ENCODE measurements around the gene PWWP2A. TPM values are rescaled to one million over a fixed set of nuclear protein-coding genes. Genes with fewer than 3 reads are reported as not detected.

The PWWP2A gene
- polyA plus RNA-seq, 1 of the 3 experiments (the other 2 are of a cell fraction), result 5.7 TPM

DNA sequence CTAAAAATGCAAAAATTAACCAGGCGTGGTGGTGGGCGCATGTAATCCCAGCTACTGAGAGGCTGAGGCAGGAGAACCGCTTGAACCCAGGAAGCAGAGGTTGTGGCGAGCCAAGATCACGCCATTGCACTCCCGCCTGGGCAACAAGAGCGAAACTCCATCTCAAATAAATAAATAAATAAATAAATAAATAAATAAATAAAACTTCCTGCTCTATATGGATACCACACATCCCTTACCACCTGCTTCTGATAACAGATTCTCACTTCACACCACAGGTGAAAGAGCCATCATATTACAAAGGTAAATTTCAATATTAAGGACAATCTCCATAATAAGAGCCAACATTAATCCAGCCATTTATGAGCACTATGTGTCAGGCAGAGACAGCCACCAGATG lies 9.4 kb upstream of the PWWP2A start:
- 82% methylated on average over 7 of the region's 7 CpGs for WGBS (ENCODE audit: low lambda C conversion rate)
- no peak overlapping the region for H3K27ac ChIP-seq (ENCODE audit: low read depth in 2 of 2, low read length in 1 of 2)
- TF ChIP-seq EP300 (IDR thresholded peaks at IDR 0.05; ENCODE audit: borderline replicate concordance in 1 of 2, low read depth in 1 of 2, low read length in 1 of 2), result no peak
- no peak for TF ChIP-seq POLR2AphosphoS5 (IDR thresholded peaks at IDR 0.05; ENCODE audit: low read depth, low read length)
- TF ChIP-seq JUND (IDR thresholded peaks at IDR 0.05), result no peak
- no peak for TF ChIP-seq YY1 (IDR thresholded peaks at IDR 0.05; ENCODE audit: low read depth)
- no peak overlapping the region for H3K4me2 ChIP-seq
- H3F3A ChIP-seq (replicated peaks; ENCODE audit: insufficient read depth), result no peaks in the 10 kb centered on the region
- no peaks in the 10 kb centered on the region for H4K20me1 ChIP-seq (ENCODE audit: insufficient read depth)
- no peak for DNase-seq
- no peaks in the 10 kb centered on the region for H3K4me1 ChIP-seq (ENCODE audit: control insufficient read depth in 1 of 2, insufficient read depth in 2 of 2, low read depth in 1 of 2, low read length in 1 of 2)
- H3K9me2 ChIP-seq, result no peaks in the 10 kb centered on the region
- H3K36me3 ChIP-seq (replicated peaks in 1 of 2; ENCODE audit: control insufficient read depth in 1 of 2, insufficient read depth in 2 of 2, low read length in 1 of 2), result no peaks in the 10 kb centered on the region
- no peak overlapping the region for H2AFZ ChIP-seq (ENCODE audit: low read depth)
- CTCF ChIA-PET, result no interaction called here
- H3K9me3 ChIP-seq, result no peaks in the 10 kb centered on the region
- no peaks in the 10 kb centered on the region for H3K79me2 ChIP-seq (ENCODE audit: insufficient read depth)
- H3K4me3 ChIP-seq (ENCODE audit: low read depth in 2 of 2, low read length in 1 of 2), result no peak overlapping the region
- H3K9ac ChIP-seq, result no peak overlapping the region
- POLR2A ChIA-PET, result no interaction called here
- H3K27me3 ChIP-seq (ENCODE audit: insufficient read depth), result no peaks in the 10 kb centered on the region

- H2AFZ ChIP-seq (ENCODE audit: low read depth), result no peak overlapping the region
- no peaks in the 10 kb centered on the region; the same call in 1 of the 2 replicates for H4K20me1 ChIP-seq (ENCODE audit: insufficient read depth)
- H3K79me2 ChIP-seq (ENCODE audit: insufficient read depth), result peaks cover 40% of the 10 kb centered on the region
- no peaks in the 10 kb centered on the region for H3K27me3 ChIP-seq (ENCODE audit: insufficient read depth)
- WGBS (ENCODE audit: low lambda C conversion rate), result 8% methylated on average over 12 of the region's 12 CpGs
- DNase-seq, result no peak
- H3K9ac ChIP-seq, result no peak overlapping the region
- no peaks in the 10 kb centered on the region for H3K9me3 ChIP-seq
- no peak overlapping the region for H3K4me2 ChIP-seq
- peak overlapping the region; percentile 18 to 24; a peak in 1 of 4 replicates for H3K27ac ChIP-seq (ENCODE audit: low read depth in 2 of 2, low read length in 1 of 2)
- POLR2A ChIA-PET, result no interaction called here
- peaks cover 0 to 4% of the 10 kb centered on the region in 2 experiments; a peak in 2 of 4 replicates for H3K4me1 ChIP-seq (ENCODE audit: control insufficient read depth in 1 of 2, insufficient read depth in 2 of 2, low read depth in 1 of 2, low read length in 1 of 2)
- no peaks in the 10 kb centered on the region for H3K9me2 ChIP-seq
- TF ChIP-seq RAD21 (IDR thresholded peaks at IDR 0.05; ENCODE audit: low read length), result peak; percentile 24; the same call in 1 of the 2 replicates
- TF ChIP-seq RCOR1 (IDR thresholded peaks at IDR 0.05; ENCODE audit: low read length), result peak; percentile 100
- TF ChIP-seq PBX3 (IDR thresholded peaks at IDR 0.05), result no peak
- TF ChIP-seq, protein P1, sequence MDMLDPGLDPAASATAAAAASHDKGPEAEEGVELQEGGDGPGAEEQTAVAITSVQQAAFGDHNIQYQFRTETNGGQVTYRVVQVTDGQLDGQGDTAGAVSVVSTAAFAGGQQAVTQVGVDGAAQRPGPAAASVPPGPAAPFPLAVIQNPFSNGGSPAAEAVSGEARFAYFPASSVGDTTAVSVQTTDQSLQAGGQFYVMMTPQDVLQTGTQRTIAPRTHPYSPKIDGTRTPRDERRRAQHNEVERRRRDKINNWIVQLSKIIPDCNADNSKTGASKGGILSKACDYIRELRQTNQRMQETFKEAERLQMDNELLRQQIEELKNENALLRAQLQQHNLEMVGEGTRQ (IDR thresholded peaks at IDR 0.05; ENCODE audit: borderline replicate concordance, low read depth, low read length), result no peak
- TF ChIP-seq FOXJ3 (CRISPR knock-in tag; IDR thresholded peaks at IDR 0.05), result no peak
- TF ChIP-seq NRF1 (IDR thresholded peaks at IDR 0.05; ENCODE audit: low read depth, low read length), result 0 out of 2 replicates have a peak, but pooled peaks have one; percentile 20
- TF ChIP-seq, protein P2, sequence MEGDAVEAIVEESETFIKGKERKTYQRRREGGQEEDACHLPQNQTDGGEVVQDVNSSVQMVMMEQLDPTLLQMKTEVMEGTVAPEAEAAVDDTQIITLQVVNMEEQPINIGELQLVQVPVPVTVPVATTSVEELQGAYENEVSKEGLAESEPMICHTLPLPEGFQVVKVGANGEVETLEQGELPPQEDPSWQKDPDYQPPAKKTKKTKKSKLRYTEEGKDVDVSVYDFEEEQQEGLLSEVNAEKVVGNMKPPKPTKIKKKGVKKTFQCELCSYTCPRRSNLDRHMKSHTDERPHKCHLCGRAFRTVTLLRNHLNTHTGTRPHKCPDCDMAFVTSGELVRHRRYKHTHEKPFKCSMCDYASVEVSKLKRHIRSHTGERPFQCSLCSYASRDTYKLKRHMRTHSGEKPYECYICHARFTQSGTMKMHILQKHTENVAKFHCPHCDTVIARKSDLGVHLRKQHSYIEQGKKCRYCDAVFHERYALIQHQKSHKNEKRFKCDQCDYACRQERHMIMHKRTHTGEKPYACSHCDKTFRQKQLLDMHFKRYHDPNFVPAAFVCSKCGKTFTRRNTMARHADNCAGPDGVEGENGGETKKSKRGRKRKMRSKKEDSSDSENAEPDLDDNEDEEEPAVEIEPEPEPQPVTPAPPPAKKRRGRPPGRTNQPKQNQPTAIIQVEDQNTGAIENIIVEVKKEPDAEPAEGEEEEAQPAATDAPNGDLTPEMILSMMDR (IDR thresholded peaks at IDR 0.05), result peak; percentile 39
- no peak for TF ChIP-seq TEAD4 (IDR thresholded peaks at IDR 0.05; ENCODE audit: borderline replicate concordance, insufficient read depth)
- no peak; the same call in 1 of the 2 replicates for TF ChIP-seq MXI1 (IDR thresholded peaks at IDR 0.05; ENCODE audit: low read depth, low read length)
- no peak for TF ChIP-seq EZH2phosphoT487 (IDR thresholded peaks at IDR 0.05; ENCODE audit: borderline replicate concordance, low read depth)
- TF ChIP-seq TCF12 (IDR thresholded peaks at IDR 0.05), result peak; percentile 36; the same call in 1 of the 2 replicates
- no peak for TF ChIP-seq POLR2AphosphoS5 (IDR thresholded peaks at IDR 0.05; ENCODE audit: low read depth, low read length)
- TF ChIP-seq SIN3A (IDR thresholded peaks at IDR 0.05; ENCODE audit: borderline replicate concordance, low read depth, low read length), result 0 out of 2 replicates have a peak, but pooled peaks have one; percentile 14
- no peak for TF ChIP-seq GABPA (IDR thresholded peaks at IDR 0.05; ENCODE audit: low read depth)
- TF ChIP-seq RFX5 (IDR thresholded peaks at IDR 0.05; ENCODE audit: low read length), result no peak
- TF ChIP-seq FOSL2 (IDR thresholded peaks at IDR 0.05; ENCODE audit: borderline replicate concordance, low read depth), result no peak
- no peak for TF ChIP-seq IRF3 (IDR thresholded peaks at IDR 0.05; ENCODE audit: low read depth, low read length)
- TF ChIP-seq EP300 (IDR thresholded peaks at IDR 0.05; ENCODE audit: borderline replicate concordance in 1 of 2, low read depth in 1 of 2, low read length in 1 of 2), result peak in 1 of 2 experiments; percentile 13; a peak in 1 of 4 replicates
- CTCF ChIA-PET, result no interaction called here
- peaks cover 0 to 12% of the 10 kb centered on the region in 2 experiments for H3K36me3 ChIP-seq (replicated peaks in 1 of 2; ENCODE audit: control insufficient read depth in 1 of 2, insufficient read depth in 2 of 2, low read length in 1 of 2)
- H3F3A ChIP-seq (replicated peaks; ENCODE audit: insufficient read depth), result peaks cover 5% of the 10 kb centered on the region
- H3K4me3 ChIP-seq (ENCODE audit: low read depth in 2 of 2, low read length in 1 of 2), result peak overlapping the region in 1 of 2 experiments; percentile 21; a peak in 1 of 4 replicates
Observed at GRCh38 chr5:160119905-160120266, 636 bp upstream of the PWWP2A start.
